SK-N-SH treated with all-trans-retinoic acid at 6 μM for 48 hours (cell line): ENCODE measurements around the gene SHC3.

Experiments used
- ATAC-seq: fragments of 200-7000 bp; cut with Tn5 transposase; 3 replicates; pipeline ENCODE4 v1.9.1; 2020; ENCODE audit warnings: mild to moderate bottlenecking, moderate library complexity
- ARNTL ChIP-seq: fragments of 450-650 bp; formaldehyde crosslinking; IDR thresholded peaks from 2 replicates; pipeline ENCODE4 v1.5.0; 2020; ENCODE audit warnings: low read depth, mild to moderate bottlenecking, moderate library complexity, borderline replicate concordance
- BACH2 ChIP-seq: fragments of 250-450 bp; sonication (Bioruptor Pico); IDR thresholded peaks from 2 replicates; pipeline ENCODE4 v1.9.0; 2021; ENCODE audit warnings: mild to moderate bottlenecking, borderline replicate concordance
- CREB5 ChIP-seq: fragments of 250-450 bp; sonication (Bioruptor Pico); IDR thresholded peaks from 2 replicates; pipeline ENCODE4 v1.5.1; 2020; ENCODE audit warnings: low read depth, mild to moderate bottlenecking, moderate library complexity
- CSDC2 ChIP-seq: fragments of 250-450 bp; sonication (Bioruptor Pico); IDR thresholded peaks from 2 replicates; pipeline ENCODE4 v1.5.0; 2020; ENCODE audit warnings: mild to moderate bottlenecking, moderate library complexity
- CSRNP3 ChIP-seq: fragments of 250-450 bp; sonication (Bioruptor Pico); IDR thresholded peaks from 2 replicates; pipeline ENCODE4 v1.5.1; 2021; ENCODE audit warnings: mild to moderate bottlenecking, moderate library complexity
- ESRRG ChIP-seq: fragments of 250-450 bp; sonication (Bioruptor Pico); IDR thresholded peaks from 2 replicates; pipeline ENCODE4 v1.6.1; 2021; ENCODE audit warnings: mild to moderate bottlenecking
- GLIS3 ChIP-seq: fragments of 250-450 bp; sonication (Bioruptor Pico); IDR thresholded peaks from 2 replicates; pipeline ENCODE4 v1.5.0; 2020; ENCODE audit warnings: mild to moderate bottlenecking, moderate library complexity
- OSR1 ChIP-seq: fragments of 250-450 bp; sonication (Bioruptor Pico); IDR thresholded peaks from 2 replicates; pipeline ENCODE4 v1.8.0; 2022; ENCODE audit warnings: moderate library complexity, mild to moderate bottlenecking, inconsistent platforms
- PATZ1 ChIP-seq: fragments of 250-450 bp; sonication (Bioruptor Pico); IDR thresholded peaks from 2 replicates; pipeline ENCODE4 v1.8.0; 2020; ENCODE audit warnings: mild to moderate bottlenecking, moderate library complexity, borderline replicate concordance
- POU6F1 ChIP-seq: fragments of 250-450 bp; sonication (Bioruptor Pico); IDR thresholded peaks from 2 replicates; pipeline ENCODE4 v1.8.0; 2021; ENCODE audit warnings: low read depth, mild to moderate bottlenecking, moderate library complexity, borderline replicate concordance
- PPARA ChIP-seq: fragments of 250-450 bp; sonication (Bioruptor Pico); IDR thresholded peaks from 2 replicates; pipeline ENCODE4 v1.5.0; 2020; ENCODE audit warnings: mild to moderate bottlenecking, borderline replicate concordance
- RARB ChIP-seq: fragments of 250-450 bp; sonication (Bioruptor Pico); IDR thresholded peaks from 2 replicates; pipeline ENCODE4 v1.8.0; 2021; ENCODE audit warnings: mild to moderate bottlenecking, moderate library complexity
- SNAI2 ChIP-seq: fragments of 250-450 bp; sonication (Bioruptor Pico); IDR thresholded peaks from 2 replicates; pipeline ENCODE4 v1.5.0; 2020; ENCODE audit warnings: mild to moderate bottlenecking, moderate library complexity
- TCF4 ChIP-seq: fragments of 250-450 bp; sonication (Bioruptor Pico); IDR thresholded peaks from 2 replicates; pipeline ENCODE4 v1.8.0; 2021; ENCODE audit warnings: mild to moderate bottlenecking, moderate library complexity, borderline replicate concordance
- TOX ChIP-seq: fragments of 250-450 bp; sonication (Bioruptor Pico); IDR thresholded peaks from 2 replicates; pipeline ENCODE4 v1.8.0; 2021; ENCODE audit warnings: mild to moderate bottlenecking, moderate library complexity, borderline replicate concordance
- TSHZ2 ChIP-seq: fragments of 250-450 bp; sonication (Bioruptor Pico); IDR thresholded peaks from 2 replicates; pipeline ENCODE4 v1.5.0; 2020; ENCODE audit warnings: mild to moderate bottlenecking, moderate library complexity
- ZC3H10 ChIP-seq: fragments of 250-450 bp; sonication (Bioruptor Pico); IDR thresholded peaks from 2 replicates; pipeline ENCODE4 v1.5.1; 2021; ENCODE audit warnings: mild to moderate bottlenecking, moderate library complexity
- ZFP3 ChIP-seq: fragments of 250-450 bp; sonication (Bioruptor Pico); IDR thresholded peaks from 2 replicates; pipeline ENCODE4 v1.5.0; 2020; ENCODE audit warnings: mild to moderate bottlenecking, moderate library complexity
- ZFP30 ChIP-seq: fragments of 450-650 bp; formaldehyde crosslinking; IDR thresholded peaks from 2 replicates; pipeline ENCODE4 v1.5.0; 2022; ENCODE audit warnings: mild to moderate bottlenecking, moderate library complexity
- ZNF565 ChIP-seq: fragments of 450-650 bp; formaldehyde crosslinking; conservative IDR thresholded peaks from 2 replicates; pipeline ENCODE4 v1.5.0; 2020; ENCODE audit warnings: low read depth, mild to moderate bottlenecking, moderate library complexity
- ZNF70 ChIP-seq: fragments of 450-650 bp; formaldehyde crosslinking; IDR thresholded peaks from 2 replicates; pipeline ENCODE4 v1.5.0; 2020; ENCODE audit warnings: mild to moderate bottlenecking, moderate library complexity
- ZNF8 ChIP-seq: fragments of 450-650 bp; formaldehyde crosslinking; IDR thresholded peaks from 2 replicates; pipeline ENCODE4 v1.5.0; 2020; ENCODE audit warnings: mild to moderate bottlenecking, moderate library complexity

SHC3 gene

GRCh38 chr9:89037346-89037745 lies 141.3 kb downstream of the SHC3 start:
- no peak for ATAC-seq
- no peak for TF ChIP-seq POU6F1 (CRISPR knock-in tag)
- no peak for TF ChIP-seq TSHZ2 (CRISPR knock-in tag)
- TF ChIP-seq ZC3H10 (CRISPR knock-in tag): no peak
- TF ChIP-seq CREB5 (CRISPR knock-in tag): no peak
- no peak for TF ChIP-seq CSRNP3 (CRISPR knock-in tag)
- TF ChIP-seq GLIS3 (CRISPR knock-in tag): no peak
- no peak for TF ChIP-seq ZNF565
- no peak for TF ChIP-seq ZFP3 (CRISPR knock-in tag)
- TF ChIP-seq SNAI2: no peak
- TF ChIP-seq ARNTL (CRISPR knock-in tag): no peak
- no peak for TF ChIP-seq PPARA (CRISPR knock-in tag)
- TF ChIP-seq ZNF8 (CRISPR knock-in tag): no peak
- no peak for TF ChIP-seq ESRRG (CRISPR knock-in tag)
- no peak for TF ChIP-seq CSDC2
- TF ChIP-seq ZNF70 (CRISPR knock-in tag): no peak
- TF ChIP-seq, all 23 proteins: peak for 0

- no peak for TF ChIP-seq ZFP30 (CRISPR knock-in tag)
- no peak for TF ChIP-seq RARB (CRISPR knock-in tag)
- TF ChIP-seq ZNF565: no peak
- no peak for TF ChIP-seq TCF4 (CRISPR knock-in tag)
- no peak for TF ChIP-seq PATZ1
- no peak for TF ChIP-seq CREB5 (CRISPR knock-in tag)
- TF ChIP-seq PPARA (CRISPR knock-in tag): no peak
- TF ChIP-seq ZNF8 (CRISPR knock-in tag): no peak
- TF ChIP-seq TOX (CRISPR knock-in tag): no peak
- TF ChIP-seq SNAI2: no peak
- no peak for TF ChIP-seq GLIS3 (CRISPR knock-in tag)
- no peak for TF ChIP-seq OSR1
- ATAC-seq: no peak
Observed at GRCh38 chr9:89036891-89037290, 141.7 kb downstream of the SHC3 start.

- no peak for ATAC-seq
- TF ChIP-seq ZC3H10 (CRISPR knock-in tag) (no peak), ARNTL (CRISPR knock-in tag) (no peak), OSR1 (no peak), GLIS3 (CRISPR knock-in tag) (no peak), TCF4 (CRISPR knock-in tag) (no peak), POU6F1 (CRISPR knock-in tag) (no peak), TOX (CRISPR knock-in tag) (no peak), ESRRG (CRISPR knock-in tag) (no peak), ZFP3 (CRISPR knock-in tag) (no peak), BACH2 (CRISPR knock-in tag) (no peak), TSHZ2 (CRISPR knock-in tag) (no peak)
Observed at GRCh38 chr9:89036383-89036782, 142.2 kb downstream of the SHC3 start.
